SKM-1 treated with dmso at 0.1 percent for 144 hours (cell line): Measurements from ENCODE around the gene GDF10.

Experiments used
- DNase-seq: peaks from one replicate; lab custom pipeline; 2025; ENCODE audit not compliant: unreplicated experiment; lab: John Stamatoyannopoulos, UW

GDF10 gene

DNA sequence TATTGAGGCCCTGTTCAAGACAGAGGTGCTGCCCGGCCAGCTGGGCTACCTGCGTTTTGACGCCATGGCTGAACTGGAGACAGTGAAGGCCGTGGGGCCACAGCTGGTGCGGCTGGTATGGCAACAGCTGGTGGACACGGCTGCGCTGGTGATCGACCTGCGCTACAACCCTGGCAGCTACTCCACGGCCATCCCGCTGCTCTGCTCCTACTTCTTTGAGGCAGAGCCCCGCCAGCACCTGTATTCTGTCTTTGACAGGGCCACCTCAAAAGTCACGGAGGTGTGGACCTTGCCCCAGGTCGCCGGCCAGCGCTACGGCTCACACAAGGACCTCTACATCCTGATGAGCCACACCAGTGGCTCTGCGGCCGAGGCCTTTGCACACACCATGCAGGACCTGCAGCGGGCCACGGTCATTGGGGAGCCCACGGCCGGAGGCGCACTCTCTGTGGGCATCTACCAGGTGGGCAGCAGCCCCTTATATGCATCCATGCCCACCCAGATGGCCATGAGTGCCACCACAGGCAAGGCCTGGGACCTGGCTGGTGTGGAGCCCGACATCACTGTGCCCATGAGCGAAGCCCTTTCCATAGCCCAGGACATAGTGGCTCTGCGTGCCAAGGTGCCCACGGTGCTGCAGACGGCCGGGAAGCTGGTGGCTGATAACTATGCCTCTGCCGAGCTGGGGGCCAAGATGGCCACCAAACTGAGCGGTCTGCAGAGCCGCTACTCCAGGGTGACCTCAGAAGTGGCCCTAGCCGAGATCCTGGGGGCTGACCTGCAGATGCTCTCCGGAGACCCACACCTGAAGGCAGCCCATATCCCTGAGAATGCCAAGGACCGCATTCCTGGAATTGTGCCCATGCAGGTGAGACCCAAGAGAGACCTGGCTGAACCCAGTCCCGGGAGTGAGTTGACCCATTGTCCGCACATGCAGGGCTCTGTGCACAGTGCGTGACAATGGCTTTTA is 51.0 kb downstream of the GDF10 start:
- DNase-seq = no peak

DNA sequence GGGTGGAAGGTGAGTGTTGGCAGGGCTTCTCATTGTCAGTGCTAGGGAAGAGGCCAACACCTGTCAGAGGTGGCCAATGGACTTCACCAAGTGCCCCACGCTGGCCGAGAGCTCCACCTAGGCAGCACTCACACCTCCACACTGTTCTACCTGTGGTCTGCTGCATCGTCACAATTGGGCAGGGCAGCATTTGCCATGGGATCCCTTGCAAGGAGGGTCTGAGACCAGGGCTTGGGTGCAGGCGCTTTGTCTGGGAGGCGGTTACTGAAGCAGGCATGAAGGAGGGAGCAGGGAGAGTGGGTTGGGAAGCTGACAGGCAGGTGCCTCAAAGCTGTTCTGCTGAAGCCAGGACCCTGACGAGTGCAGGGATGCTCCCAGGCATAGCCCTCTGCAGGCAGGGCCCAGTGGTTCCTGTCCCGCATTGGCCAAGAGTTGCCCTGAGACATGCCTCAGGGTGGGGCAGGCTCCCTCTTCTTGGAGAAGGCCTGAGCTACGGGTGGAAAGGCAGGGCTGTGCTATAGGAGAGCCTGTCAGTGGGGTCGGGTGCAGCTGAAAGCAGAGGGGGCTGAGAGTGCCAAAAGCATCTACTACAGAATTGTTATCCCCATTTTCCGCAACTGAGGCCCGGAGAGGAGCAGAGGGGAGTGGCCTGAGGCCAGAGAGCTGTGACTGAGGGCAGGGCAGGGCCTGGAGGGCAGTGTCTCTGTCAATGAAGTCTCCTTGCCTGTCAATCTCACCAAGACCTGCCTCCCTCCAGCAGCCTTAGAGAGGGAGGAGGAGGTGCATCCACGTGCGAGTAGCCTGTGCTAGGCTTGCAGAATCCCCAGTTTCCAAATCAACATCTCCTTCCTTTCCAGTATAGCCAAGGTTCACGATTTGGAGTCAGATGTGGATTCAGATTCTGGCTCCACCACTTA is 52.2 kb downstream of the GDF10 start:
- DNase-seq = no peak

DNA sequence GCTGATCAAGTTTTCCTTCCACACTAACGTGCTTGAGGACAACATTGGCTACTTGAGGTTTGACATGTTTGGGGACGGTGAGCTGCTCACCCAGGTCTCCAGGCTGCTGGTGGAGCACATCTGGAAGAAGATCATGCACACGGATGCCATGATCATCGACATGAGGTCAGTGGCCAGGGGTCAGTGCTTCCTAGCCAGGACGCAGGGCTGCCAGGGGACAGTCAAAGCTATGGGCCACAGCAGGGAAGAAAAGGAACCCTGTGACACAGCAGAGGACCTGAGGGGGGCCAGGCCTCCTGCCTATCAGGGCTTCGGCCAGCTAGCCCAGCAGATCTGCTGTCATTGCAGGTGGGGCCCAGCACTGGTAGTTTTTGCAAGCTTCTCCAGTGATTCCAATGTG is 53.4 kb downstream of the GDF10 start:
- DNase-seq = no peak

DNA sequence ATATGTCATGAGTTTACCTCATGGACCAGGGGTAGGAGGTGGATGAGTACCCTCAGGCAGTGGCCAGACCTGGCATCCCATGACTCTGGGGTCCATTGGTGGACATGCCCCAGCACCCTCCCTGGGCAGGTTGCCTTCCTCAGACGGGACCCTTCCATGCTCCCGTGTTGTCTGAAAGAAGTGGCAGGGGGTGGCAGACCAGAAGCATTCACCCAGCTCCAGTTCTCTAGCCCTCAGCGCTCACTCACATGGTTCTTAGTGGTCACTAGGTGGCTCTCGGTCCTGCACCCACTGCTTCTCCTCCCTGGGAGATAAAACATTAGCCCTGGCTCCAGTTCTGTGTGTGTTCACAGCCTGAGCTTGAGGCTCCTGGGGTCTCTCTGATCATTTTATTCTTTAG is 54.2 kb downstream of the GDF10 start:
- DNase-seq = no peak

DNA sequence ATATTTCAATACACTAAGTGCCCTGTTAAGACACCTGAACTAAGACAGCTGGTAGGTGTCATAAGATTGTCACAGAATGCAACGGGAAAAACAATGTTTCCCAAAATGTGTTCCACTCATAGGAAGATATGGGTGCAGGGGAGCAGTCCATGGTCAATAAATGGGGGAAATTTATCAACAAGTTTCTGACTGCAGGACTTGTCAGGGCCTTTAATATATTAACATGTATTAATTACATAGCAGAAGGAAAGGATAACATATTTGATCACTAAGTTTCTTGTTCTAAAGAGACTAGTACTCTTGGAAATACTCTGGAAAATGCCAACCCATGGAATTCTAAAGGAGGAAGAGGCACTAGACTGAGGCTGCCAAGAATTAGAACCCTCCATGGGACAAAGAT is 54.9 kb downstream of the GDF10 start:
- DNase-seq = no peak

DNA sequence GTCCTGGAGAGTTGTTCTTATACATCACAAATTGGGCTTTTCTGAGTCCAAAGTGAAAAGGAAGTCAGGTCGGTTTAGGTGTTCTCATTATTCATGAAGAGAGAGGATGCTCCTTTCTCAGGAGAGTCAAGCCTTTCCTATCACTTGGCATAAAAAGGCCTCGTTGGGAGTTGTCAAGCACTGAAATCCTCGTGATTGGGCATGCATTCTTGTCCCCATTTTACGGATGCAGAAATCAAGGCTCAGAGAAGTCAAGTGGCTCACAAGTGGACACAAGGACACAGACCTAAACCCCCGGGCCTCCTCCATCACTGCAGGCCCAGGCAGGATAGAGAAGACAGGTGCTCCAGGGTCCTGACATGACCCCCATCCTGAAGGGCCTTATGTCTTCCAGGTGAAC is 56.7 kb downstream of the GDF10 start:
- no peak for DNase-seq

DNA sequence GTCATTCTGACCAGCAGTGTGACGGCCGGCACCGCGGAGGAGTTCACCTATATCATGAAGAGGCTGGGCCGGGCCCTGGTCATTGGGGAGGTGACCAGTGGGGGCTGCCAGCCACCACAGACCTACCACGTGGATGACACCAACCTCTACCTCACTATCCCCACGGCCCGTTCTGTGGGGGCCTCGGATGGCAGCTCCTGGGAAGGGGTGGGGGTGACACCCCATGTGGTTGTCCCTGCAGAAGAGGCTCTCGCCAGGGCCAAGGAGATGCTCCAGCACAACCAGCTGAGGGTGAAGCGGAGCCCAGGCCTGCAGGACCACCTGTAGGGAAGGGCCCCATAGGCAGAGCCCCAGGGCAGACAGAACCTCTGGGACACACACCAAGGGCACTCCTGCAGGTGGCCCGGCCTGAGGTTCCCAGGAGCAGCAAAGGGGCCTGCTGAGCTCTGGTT is 57.2 kb downstream of the GDF10 start:
- no peak for DNase-seq

DNA sequence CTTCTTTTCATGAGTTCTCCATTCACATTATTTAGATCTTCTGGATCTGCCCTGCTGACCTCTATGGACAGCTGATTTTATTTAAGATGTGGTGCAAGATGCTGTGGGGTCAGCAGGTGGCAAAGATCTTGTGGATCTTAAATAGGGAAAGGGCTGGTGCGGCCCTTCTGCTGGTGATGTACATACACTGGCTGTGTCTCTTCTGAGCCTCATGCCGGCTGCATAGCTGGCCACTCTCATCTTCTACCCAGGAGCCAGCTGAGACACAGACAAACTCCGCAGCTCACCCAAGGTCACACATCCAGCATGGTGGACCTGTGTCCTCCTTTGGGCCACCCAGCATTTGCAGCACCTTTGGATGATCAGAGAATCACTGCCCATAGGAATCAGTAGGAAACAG is 57.9 kb downstream of the GDF10 start:
- no peak for DNase-seq

DNA sequence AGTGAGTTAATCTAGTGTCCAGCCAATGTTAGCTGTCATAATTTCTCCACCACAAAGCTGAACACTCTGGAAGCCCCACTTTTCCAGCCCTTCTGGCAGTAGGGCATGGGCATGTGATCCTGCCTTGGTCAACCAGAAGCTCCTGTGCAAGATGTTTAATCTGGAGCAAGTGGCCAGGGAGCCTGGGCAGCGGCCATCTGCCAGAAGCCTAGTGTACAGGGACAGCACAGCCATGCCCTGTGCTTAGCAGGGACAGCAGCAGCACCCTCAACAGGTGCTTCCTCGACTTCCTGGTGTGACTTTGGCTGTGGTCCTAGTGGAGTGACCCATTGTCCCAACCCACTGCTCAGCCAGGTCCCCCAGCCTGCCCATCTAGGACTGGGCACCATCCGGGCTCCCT is 58.5 kb downstream of the GDF10 start:
- no peak for DNase-seq

DNA sequence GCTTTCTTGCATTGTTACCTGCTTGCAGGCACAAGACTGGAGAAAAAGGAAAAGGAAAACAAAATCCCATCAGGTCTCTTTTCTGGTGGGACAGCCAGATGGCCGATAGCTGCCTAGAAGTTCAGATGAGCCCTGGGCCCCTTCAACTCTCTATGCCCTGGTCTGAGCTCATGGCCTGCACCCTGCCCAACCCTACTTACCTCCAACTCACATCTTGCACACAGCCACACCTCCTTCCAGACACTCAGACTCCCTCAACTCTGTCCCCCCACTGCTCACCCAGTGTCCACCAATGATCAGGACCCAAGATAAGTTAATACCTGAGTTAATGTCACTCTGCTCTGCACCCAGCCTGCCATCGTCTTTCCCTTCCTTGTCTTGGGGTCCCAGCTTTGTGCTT is 59.1 kb downstream of the GDF10 start:
- no peak for DNase-seq

DNA sequence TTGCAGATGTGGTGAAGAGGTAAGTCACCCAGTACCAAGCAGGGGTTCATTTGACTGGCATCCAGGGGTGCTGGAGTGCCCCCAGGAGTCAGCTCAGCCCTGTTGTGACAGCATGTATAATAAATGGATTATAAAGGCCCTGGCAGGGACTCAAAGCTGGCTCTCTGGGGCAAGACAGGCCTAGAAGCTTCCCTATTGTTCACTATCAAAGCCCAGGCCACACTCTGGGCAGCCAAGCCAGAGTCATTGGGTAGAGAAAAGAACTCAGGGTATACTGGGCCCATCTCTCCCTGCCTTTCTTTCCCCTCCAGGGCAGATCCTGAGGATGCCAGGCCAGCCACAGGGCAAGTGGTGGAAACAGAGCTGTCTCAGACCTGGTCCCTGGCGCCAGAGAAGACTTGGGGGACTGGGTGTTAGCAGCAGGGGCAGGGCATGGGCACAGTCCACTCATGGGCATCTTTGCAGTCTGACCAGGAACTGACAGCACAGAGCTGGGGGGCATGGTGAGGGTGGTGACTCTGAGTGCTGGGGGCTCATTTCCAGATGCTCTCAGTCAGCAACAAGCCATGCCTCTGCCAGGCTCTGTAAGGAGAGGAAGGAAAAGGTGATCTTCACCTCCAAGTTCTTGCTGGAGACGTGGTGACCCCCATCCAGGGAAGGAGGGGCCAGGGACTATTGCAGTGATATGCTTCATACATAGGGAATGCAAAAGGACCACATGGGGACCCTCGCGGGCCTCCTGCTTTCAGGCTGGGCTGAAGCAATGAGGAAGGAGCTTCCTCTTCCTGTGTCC is 59.8 kb downstream of the GDF10 start:
- DNase-seq = no peak

DNA sequence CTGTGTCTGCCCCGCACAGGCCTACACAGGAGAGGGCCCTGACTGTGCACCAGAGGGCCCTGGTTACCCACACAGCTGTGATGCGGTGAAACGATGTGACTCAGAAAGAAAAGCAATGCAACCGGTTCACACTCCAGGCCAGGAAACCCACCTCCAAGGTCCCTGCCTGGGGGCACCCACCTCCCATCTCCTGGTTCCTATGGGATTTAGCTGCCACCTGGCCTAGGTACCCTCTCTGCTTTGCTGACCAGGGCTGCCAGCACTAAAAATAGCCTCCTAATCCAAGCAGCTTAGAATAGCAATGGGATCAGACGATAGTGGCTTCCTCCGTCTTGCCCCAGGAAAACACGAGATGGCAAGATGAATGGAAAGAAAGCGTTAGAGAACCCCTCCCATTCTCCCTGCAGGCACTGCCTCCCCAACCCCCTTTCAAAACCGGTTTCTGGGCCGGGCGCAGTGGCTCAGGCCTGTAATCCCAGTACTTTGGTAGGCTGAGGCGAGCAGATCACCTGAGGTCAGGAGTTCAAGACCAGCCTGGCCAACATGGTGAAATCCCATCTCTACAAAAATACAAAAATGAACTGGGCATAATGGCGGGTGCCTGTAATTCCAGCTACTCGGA is 60.5 kb downstream of the GDF10 start:
- no peak for DNase-seq

DNA sequence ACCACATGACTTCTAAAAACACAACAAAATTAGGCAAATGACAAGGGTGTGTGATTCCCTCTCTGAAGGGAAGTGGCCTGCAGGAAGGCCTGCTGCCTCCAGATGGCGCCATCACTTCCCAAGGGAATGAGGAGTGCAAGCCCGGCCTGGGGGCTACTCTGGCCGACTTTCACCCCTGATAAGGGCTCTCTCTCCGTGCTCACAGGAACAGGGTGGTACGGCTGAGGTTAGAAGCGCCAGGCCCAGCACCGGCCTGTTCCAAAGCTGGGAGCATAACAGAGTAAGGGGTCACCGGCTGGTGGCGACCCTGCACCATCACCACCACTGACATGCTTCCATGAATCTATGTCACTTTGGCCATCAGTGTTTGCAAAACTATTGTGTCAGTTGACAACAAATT is 61.3 kb downstream of the GDF10 start:
- DNase-seq = peak; percentile 15

DNA sequence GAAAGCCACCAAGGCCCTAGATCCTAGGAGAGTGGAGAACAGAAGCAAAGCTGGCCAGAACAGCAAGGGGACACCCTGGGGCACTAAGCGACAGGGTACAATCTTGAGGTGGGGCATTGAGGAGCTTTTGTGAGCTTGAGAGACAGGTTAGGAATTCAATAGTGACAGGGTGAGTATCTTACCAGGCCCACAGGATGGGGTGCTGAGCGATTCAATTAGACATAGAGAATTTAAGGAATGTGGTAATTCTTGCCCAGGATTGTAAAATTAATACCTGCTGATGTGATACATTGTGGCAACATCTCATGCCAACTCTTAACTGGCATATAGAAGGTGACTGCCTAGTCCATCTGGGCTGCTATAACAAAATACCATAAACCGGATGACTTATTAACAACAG is 62.2 kb downstream of the GDF10 start:
- DNase-seq = no peak
